ENCODE results near the gene HECTD1.
A peak's percentile ranks its signal among the peaks of the same experiment; 100 is the strongest.
"Not testable (repeated sequence)": the region's sequence is repeated elsewhere in the genome, so short reads cannot be mapped to it uniquely, and the experiment has no call there.

Gene HECTD1

GRCh38 chr14:31232081-31232480, 24.5 kb upstream of the HECTD1 start:
- DNase-seq (ENCODE audit: low read depth): no peak
- H3K4me3 ChIP-seq (replicated peaks; ENCODE audit: low read depth, low read length): no peak overlapping the region
- TF ChIP-seq, protein P1, sequence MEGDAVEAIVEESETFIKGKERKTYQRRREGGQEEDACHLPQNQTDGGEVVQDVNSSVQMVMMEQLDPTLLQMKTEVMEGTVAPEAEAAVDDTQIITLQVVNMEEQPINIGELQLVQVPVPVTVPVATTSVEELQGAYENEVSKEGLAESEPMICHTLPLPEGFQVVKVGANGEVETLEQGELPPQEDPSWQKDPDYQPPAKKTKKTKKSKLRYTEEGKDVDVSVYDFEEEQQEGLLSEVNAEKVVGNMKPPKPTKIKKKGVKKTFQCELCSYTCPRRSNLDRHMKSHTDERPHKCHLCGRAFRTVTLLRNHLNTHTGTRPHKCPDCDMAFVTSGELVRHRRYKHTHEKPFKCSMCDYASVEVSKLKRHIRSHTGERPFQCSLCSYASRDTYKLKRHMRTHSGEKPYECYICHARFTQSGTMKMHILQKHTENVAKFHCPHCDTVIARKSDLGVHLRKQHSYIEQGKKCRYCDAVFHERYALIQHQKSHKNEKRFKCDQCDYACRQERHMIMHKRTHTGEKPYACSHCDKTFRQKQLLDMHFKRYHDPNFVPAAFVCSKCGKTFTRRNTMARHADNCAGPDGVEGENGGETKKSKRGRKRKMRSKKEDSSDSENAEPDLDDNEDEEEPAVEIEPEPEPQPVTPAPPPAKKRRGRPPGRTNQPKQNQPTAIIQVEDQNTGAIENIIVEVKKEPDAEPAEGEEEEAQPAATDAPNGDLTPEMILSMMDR (IDR thresholded peaks at IDR 0.05; ENCODE audit: low read length, missing control alignments): no peak

GRCh38 chr14:31231272-31231671, 23.7 kb upstream of the HECTD1 start:
- DNase-seq (ENCODE audit: low read depth); H3K4me3 ChIP-seq (replicated peaks; ENCODE audit: low read depth, low read length): not testable (repeated sequence)

- TF ChIP-seq, protein P1 (IDR thresholded peaks at IDR 0.05; ENCODE audit: low read length, missing control alignments): no peak
- DNase-seq (ENCODE audit: low read depth): no peak
- H3K4me3 ChIP-seq (replicated peaks; ENCODE audit: low read depth, low read length): no peak overlapping the region
Measured at GRCh38 chr14:31230573-31230958, 23.0 kb upstream of the HECTD1 start.

GRCh38 chr14:31229638-31230572, 22.3 kb upstream of the HECTD1 start:
- TF ChIP-seq, protein P1 (IDR thresholded peaks at IDR 0.05; ENCODE audit: low read length, missing control alignments): no peak
- DNase-seq (ENCODE audit: low read depth): peak; percentile 99
- H3K4me3 ChIP-seq (replicated peaks; ENCODE audit: low read depth, low read length): peak overlapping the region; percentile 14

- TF ChIP-seq, protein P1 (IDR thresholded peaks at IDR 0.05; ENCODE audit: low read length, missing control alignments): no peak
- H3K4me3 ChIP-seq (replicated peaks; ENCODE audit: low read depth, low read length): no peak overlapping the region
- DNase-seq (ENCODE audit: low read depth): peak; percentile 8
Measured at GRCh38 chr14:31229009-31229408, 21.4 kb upstream of the HECTD1 start.

DNA sequence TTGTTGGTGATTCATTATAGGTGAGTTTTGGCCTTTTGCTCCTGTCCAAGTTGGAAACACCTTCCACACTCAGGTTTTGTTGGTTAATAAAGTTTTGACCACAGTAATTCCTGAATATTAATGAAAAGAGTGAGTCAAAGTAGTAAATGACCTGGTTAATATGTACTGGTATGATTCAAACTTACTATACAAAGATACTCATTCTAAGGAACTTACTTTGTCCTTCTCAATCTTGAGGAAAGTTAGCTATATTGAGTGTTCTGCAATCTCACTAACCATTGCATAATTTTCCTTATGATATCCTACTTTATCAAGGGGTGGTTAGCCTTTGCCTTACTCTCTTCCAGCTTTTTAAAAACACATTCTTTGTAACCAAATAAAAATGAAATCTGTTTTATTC, 20.9 kb upstream of the HECTD1 start:
- DNase-seq (ENCODE audit: low read depth): peak; percentile 20
- TF ChIP-seq, protein P1 (IDR thresholded peaks at IDR 0.05; ENCODE audit: low read length, missing control alignments): no peak

DNA sequence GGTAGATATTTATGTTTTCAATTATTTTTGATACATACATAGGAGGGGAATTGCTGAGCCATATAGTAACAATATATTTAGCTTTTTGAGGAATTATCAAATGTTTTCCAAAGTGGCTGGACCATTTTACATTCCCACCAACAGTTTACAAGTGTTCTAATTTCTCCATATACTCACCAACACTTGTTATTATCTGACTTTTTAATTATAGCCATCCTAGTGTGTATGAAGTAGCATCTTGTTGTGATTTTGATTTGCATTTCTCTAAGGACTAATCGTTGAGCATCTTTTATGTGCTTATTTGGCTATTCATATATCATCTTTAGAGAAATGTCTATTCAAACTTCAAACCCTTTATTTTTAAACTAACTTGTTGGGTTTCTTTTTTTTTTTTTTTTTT, 17.2 kb upstream of the HECTD1 start:
- TF ChIP-seq, protein P1 (IDR thresholded peaks at IDR 0.05; ENCODE audit: low read length, missing control alignments): no peak
- no peak overlapping the region for H3K4me3 ChIP-seq (replicated peaks; ENCODE audit: low read depth, low read length)
- DNase-seq (ENCODE audit: low read depth): no peak

More for the DNA sequence above, 20.9 kb upstream of the HECTD1 start:
- H3K4me3 ChIP-seq (replicated peaks; ENCODE audit: low read depth, low read length): no peak overlapping the region
